EH (cell line): Measurements from ENCODE around the gene TMEM41B.
"Not testable (repeated sequence)": the region's sequence is repeated elsewhere in the genome, so short reads cannot be mapped to it uniquely, and the experiment has no call there.

Experiments
- DNase-seq: peaks from one replicate; pipeline ENCODE4 v3.0.0-alpha.2; 2015; ENCODE audit warnings: low read depth

The TMEM41B gene

DNA sequence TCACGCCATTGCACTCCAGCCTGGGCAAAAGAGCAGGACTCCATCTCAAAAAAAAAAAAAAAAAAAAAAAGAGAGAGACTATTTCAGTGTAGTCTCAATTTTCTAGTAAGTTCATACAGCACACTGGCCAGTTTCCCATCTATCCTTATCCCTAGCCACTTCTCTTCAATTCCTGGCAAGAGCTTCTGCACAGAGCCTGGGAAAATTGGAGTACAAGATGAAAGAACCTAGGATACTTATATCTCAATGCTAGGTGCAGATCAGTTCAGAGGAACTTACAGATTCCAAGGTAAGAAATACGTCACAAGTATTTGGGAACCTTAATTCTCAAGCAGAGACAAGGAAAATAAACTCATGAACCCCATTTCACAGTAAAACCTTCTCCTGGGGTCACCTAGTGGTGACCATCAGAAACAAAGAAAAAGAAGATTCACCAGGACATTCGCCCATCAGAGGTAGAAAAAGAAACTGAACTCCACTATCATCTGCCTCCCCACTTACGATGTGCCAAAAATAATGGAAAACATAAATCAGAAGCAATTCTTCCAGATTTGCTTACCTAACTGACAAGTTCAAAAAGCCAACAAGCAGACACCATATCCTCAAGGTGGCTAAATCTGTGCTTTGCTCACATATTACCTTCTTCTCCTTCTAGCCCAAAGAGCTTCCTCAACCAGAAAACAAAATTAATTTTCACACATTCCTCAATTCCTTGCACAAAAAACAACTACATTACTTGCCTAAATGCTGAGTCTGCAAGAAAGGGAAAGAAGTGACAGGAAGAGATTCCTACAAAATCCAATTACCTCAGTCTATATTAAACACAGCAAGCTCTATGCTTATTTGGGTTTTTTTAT is 54.2 kb downstream of the TMEM41B start:
- DNase-seq: no peak

DNA sequence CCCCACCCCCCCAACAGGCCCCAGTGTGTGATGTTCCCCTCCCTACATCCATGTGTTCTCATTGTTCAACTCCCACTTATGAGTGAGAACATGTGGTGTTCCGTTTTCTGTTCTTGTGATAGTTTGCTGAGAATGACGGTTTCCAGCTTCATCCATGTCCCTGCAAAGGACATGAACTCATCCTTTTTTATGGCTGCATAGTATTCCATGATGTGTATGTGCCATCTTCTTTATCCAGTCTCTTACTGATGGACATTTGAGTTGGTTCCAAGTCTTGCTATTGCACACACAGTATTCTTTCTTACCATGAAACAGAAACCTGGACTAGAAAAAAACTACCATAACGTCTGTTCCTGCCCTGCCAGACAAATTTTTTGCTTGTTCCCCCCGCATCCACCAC is 56.1 kb downstream of the TMEM41B start:
- DNase-seq: not testable (repeated sequence)

DNA sequence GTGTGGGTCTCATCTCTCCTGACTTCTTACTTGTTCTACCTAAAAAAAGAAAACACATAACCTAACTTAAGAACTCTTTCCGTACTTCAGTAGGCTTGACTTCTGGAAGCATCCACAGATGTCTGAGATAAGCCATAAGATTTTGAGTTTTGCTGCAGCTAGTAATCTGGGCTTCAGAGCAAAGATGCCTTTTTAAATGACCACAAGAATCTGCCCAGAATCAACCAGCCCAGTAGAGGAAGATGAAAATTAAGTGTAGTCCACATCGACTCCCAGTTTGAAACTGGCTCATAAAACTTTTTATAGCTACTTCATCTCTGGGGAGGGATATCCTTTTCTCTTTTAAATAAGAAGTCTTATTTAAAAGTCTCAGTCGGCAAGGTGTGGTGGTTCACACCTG is 60.0 kb downstream of the TMEM41B start:
- peak; percentile 72 for DNase-seq

DNA sequence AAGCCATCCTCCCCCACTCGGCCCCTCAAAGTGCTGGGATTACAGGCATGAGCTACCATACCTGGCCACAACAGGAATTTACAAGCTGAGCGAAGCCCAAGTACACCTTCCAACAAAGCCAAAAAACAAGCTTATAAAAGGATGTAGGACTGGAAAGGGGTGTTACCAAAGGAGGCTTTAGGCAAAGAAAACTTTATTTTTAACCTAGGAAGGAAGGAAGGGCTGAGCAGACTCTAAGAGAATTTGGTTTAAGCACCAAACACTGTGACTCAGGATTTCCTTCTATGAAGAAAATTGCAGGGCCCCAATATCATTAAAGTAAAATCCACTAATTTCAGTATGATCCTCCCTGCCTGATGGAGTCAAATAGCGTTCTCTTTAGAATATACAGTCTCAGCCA is 61.3 kb downstream of the TMEM41B start:
- peak; percentile 25 for DNase-seq

DNA sequence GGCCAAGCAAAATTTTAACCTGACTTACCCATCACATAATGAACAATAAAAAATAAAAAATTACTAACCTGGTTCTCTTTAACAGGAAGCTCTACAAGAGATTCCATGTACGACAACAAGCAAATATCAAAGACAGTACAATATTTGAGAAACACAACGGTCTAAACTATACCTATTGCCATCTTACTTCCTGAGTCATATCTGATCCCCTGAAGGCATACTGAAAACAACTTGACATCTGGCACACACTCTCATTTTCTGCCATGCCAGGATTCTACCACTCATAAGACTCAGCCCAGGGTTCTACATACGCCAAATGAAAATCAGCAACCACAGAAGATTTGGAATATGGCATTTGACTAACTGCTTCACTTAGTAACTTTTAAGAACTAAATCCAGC is 63.1 kb downstream of the TMEM41B start:
- no peak for DNase-seq

DNA sequence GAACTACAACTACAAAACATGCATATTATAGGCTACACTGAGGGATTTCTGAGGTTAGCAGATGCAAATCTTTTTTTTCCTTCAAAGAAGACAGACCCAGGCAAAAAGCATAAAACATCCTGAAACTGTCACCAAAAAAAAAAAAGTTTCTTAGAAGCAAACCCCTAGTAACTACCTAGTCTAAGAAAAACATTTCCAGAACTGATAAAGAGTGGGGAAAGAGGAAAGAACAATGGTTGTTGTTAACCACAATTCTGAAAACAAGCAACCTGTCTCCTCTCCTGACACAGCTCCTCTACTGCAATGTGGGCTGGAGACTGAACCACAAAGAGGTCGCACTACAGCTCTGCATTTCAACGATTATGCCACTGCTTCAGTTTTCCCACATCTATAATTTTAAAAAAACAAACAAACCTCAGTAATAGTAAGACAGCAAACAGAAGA is 64.2 kb downstream of the TMEM41B start:
- DNase-seq: no peak

DNA sequence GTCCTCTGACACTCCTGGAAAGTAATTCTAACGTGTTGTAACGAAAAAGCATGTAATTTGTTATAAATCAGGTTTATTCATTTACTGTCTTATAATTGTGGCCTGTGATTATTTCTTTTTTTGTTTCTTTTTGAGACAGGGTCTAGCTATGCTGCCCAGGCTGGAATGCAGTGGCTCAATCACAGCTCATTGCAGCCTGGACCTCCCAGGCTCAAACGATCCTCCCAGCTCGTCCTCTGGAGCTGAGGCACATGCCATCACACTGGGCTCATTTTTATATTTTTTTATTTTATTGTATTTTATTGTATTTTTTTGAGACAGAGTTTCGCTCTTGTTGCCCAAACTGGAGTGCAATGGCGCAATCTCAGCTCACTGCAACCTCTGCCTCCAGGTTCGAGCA is 65.1 kb downstream of the TMEM41B start:
- DNase-seq: no peak

DNA sequence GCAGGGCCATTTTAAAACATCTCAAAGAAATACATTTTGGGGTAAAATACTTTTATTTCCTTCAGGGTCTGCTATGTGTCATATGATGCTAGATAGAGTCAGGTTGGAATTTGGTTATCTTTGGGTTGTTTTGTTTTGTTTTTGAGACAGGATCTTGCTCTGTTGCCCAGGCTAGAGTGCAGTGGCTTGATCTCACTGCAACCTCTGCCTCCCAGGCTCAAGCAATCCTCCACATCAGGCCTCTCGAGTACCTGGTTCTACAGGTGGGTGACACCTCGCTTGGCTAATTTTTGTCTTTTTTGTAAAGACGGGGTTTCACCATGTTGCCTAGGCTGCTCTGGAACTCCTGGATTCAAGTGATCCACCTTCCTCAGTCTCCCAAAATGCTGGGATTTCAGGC is 66.5 kb downstream of the TMEM41B start:
- DNase-seq: no peak

DNA sequence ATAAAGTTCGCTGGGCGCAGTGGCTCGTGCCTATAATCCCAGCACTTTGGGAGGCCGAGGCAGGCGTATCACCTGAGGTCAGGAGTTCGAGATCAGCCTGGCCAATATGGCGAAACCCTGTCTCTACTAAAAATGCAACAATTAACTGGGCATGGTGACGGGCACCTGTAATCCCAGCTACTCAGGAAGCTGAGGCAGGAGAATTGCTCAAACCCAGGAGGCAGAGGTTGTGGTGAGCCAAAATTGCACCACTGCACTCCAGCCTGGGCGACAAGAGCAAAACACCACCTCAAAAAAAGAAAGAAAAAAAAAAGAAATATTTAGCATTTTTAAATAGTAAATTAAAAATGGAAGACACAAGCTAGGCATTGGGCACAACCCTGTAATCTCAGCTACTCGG is 78.2 kb downstream of the TMEM41B start:
- DNase-seq: not testable (repeated sequence)

DNA sequence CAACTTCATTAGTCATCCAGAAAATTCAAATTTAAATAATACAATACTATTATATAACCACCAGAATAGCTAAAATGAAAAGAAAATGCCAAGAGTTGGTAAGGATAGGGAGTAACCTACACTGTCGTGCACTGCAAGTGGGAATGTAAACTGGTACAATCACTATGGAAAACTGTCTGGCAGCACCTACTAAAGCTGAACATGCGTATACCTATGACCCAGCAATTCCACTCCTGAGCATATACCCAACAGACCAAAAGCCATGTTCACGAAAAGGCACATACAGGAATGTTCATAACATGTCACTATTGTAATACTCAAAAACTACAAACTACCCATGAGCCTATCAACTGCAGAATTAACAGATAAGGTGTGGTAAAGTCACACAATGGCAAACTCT is 81.9 kb downstream of the TMEM41B start:
- DNase-seq: no peak

DNA sequence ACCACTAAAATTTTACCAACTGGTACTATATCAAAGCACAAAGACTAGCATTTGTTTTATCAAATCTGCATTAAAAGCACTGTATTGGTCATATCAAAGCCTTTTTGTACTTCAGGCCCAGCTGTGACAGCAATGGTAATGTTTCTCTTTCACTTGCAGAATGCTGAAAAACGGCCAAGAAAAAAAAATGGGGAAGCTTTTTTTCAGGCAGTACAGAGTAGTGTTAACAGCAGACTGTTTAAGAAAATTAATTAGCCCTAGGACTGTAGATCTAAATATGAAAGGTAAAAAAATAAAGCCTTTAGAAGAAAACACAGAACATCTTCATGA is 82.6 kb downstream of the TMEM41B start:
- peak; percentile 53 for DNase-seq
